SK-N-SH (cell line): Measurements from ENCODE around the gene CXCL10. TPM values are rescaled to one million over a fixed set of nuclear protein-coding genes. Genes with fewer than 3 reads are reported as not detected.

Experiments
- CTCF ChIA-PET: fragments of 300-600, 350-600 bp; formaldehyde crosslinking; extraction: SDS; loops from one replicate; lab custom pipeline; 2021; lab: Yijun Ruan, JAX
- POLR2A ChIA-PET: fragments of 350-600 bp; sonication (Branson Sonifier 250); formaldehyde crosslinking; extraction: SDS; loops from one replicate; lab custom pipeline; 2020; ENCODE audit warnings: antibody characterized with exemption, inconsistent platforms; lab: Yijun Ruan, JAX
- DNase-seq: peaks from one replicate; pipeline ENCODE4 v3.0.0; 2012
- H2AFZ ChIP-seq: fragments of 200-600 bp; sonication (generic); 2 replicates; pipeline ENCODE4 v1.8.1; 2016; ENCODE audit warnings: antibody characterized with exemption, mild to moderate bottlenecking, low read depth
- H3F3A ChIP-seq: fragments of 200-600 bp; sonication (generic); replicated peaks from 2 replicates; pipeline ENCODE3; 2016; ENCODE audit warnings: antibody characterized with exemption, mild to moderate bottlenecking; ENCODE audit not compliant: insufficient read depth
- H3K27ac ChIP-seq, 2 experiments: fragments of 200-500 bp in 1 of 2; fragments of 200-600 bp in 1 of 2; sonication (Bioruptor generic) in 1 of 2; sonication (generic), shearing (Covaris generic) in 1 of 2; 2 replicates each; pipeline versions ENCODE4 v1.5.1 to v1.6.1; 2014 to 2016; ENCODE audit warnings: low read depth in 2 of 2, inconsistent platforms in 1 of 2, low read length in 1 of 2, mild to moderate bottlenecking in 1 of 2, mixed read lengths in 1 of 2
- H3K27me3 ChIP-seq: fragments of 200-600 bp; sonication (generic), shearing (Covaris generic); 2 replicates; pipeline ENCODE4 v1.6.1; 2016; ENCODE audit warnings: mixed run types; ENCODE audit not compliant: insufficient read depth
- H3K36me3 ChIP-seq, 2 experiments: fragments of 200-500 bp in 1 of 2; fragments of 200-600 bp in 1 of 2; sonication (Bioruptor generic) in 1 of 2; sonication (generic) in 1 of 2; replicated peaks in 1 of 2; 2 replicates each; pipeline versions ENCODE3 to v1.5.1; 2014 to 2016; ENCODE audit warnings: low read length in 1 of 2, mild to moderate bottlenecking in 1 of 2; ENCODE audit not compliant: insufficient read depth in 2 of 2, control insufficient read depth in 1 of 2
- H3K4me1 ChIP-seq, 2 experiments: fragments of 200-500 bp in 1 of 2; fragments of 200-600 bp in 1 of 2; sonication (Bioruptor generic) in 1 of 2; sonication (generic), shearing (Covaris generic) in 1 of 2; 2 replicates each; pipeline versions ENCODE4 v1.5.1 to v1.6.1; 2014 to 2016; ENCODE audit warnings: low read depth in 1 of 2, low read length in 1 of 2, mixed run types in 1 of 2; ENCODE audit not compliant: insufficient read depth in 2 of 2, control insufficient read depth in 1 of 2
- H3K4me2 ChIP-seq: fragments of 200-600 bp; sonication (generic), shearing (Covaris generic); 2 replicates; pipeline ENCODE4 v1.6.1; 2017; ENCODE audit warnings: mixed run types
- H3K4me3 ChIP-seq, 2 experiments: fragments of 200-500 bp in 1 of 2; fragments of 200-600 bp in 1 of 2; sonication (Bioruptor generic) in 1 of 2; sonication (generic), shearing (Covaris generic) in 1 of 2; 2 replicates each; pipeline versions ENCODE4 v1.5.1 to v1.8.1; 2014 to 2016; ENCODE audit warnings: low read depth in 2 of 2, inconsistent platforms in 1 of 2, low read length in 1 of 2, mild to moderate bottlenecking in 1 of 2, mixed read lengths in 1 of 2, moderate library complexity in 1 of 2
- H3K79me2 ChIP-seq: fragments of 200-600 bp; sonication (generic); 2 replicates; pipeline ENCODE4 v1.8.1; 2017; ENCODE audit warnings: mild to moderate bottlenecking; ENCODE audit not compliant: insufficient read depth
- H3K9ac ChIP-seq: fragments of 200-600 bp; sonication (generic); 2 replicates; pipeline ENCODE4 v1.6.1; 2017; ENCODE audit warnings: mixed run types
- H3K9me2 ChIP-seq: fragments of 200-600 bp; sonication (generic); 2 replicates; pipeline ENCODE4 v1.6.1; 2017; ENCODE audit warnings: mixed run types
- H3K9me3 ChIP-seq: fragments of 200-600 bp; sonication (generic); 2 replicates; pipeline ENCODE4 v1.6.1; 2017; ENCODE audit warnings: mixed run types, mild to moderate bottlenecking, moderate library complexity
- H4K20me1 ChIP-seq: fragments of 200-600 bp; sonication (generic); 2 replicates; pipeline ENCODE4 v1.6.1; 2017; ENCODE audit warnings: mild to moderate bottlenecking, mixed run types; ENCODE audit not compliant: insufficient read depth
- ELF1 ChIP-seq: IDR thresholded peaks from 2 replicates; pipeline ENCODE4 v1.4.0; 2012
- EP300 ChIP-seq, 2 experiments: IDR thresholded peaks; 2 replicates each; pipeline versions ENCODE4 v1.4.0 to v1.6.1; 2012; ENCODE audit warnings: borderline replicate concordance in 1 of 2, low read depth in 1 of 2, low read length in 1 of 2
- EZH2phosphoT487 ChIP-seq: fragments of 200-600 bp; sonication (generic); IDR thresholded peaks from 2 replicates; pipeline ENCODE4 v1.6.1; 2017; ENCODE audit warnings: low read depth, mixed run types, mild to moderate bottlenecking, antibody characterized with exemption, moderate library complexity, borderline replicate concordance
- FOXJ3 ChIP-seq: sonication (generic); formaldehyde crosslinking; IDR thresholded peaks from 2 replicates; pipeline ENCODE4 v1.5.1; 2020; ENCODE audit warnings: mild to moderate bottlenecking, missing genetic modification reagents
- FOXM1 ChIP-seq: IDR thresholded peaks from 2 replicates; pipeline ENCODE4 v1.4.0; 2012; ENCODE audit warnings: low read depth, mild to moderate bottlenecking
- MXI1 ChIP-seq: IDR thresholded peaks from 2 replicates; pipeline ENCODE4 v1.6.1; 2012; ENCODE audit warnings: mild to moderate bottlenecking, low read depth, low read length, improper control_type of control experiment
- NFIC ChIP-seq: IDR thresholded peaks from 2 replicates; pipeline ENCODE4 v1.4.0; 2012; ENCODE audit warnings: borderline replicate concordance
- NRF1 ChIP-seq: IDR thresholded peaks from 2 replicates; pipeline ENCODE4 v1.6.1; 2012; ENCODE audit warnings: low read depth, mild to moderate bottlenecking, low read length
- POLR2AphosphoS5 ChIP-seq: IDR thresholded peaks from 2 replicates; pipeline ENCODE4 v1.6.1; 2012; ENCODE audit warnings: low read depth, low read length
- RAD21 ChIP-seq: IDR thresholded peaks from 2 replicates; pipeline ENCODE4 v1.6.1; 2012; ENCODE audit warnings: mild to moderate bottlenecking, low read length
- RCOR1 ChIP-seq: fragments of 150-350 bp; IDR thresholded peaks from 2 replicates; pipeline ENCODE4 v1.6.1; 2017; ENCODE audit warnings: antibody characterized with exemption, low read length
- RXRA ChIP-seq: IDR thresholded peaks from 2 replicates; pipeline ENCODE4 v1.4.0; 2012; ENCODE audit warnings: low read depth, mild to moderate bottlenecking, borderline replicate concordance
- TCF12 ChIP-seq: IDR thresholded peaks from 2 replicates; pipeline ENCODE4 v1.4.0; 2012
- WGBS: methylation state at CpG from one replicate; pipeline ENCODE4 v1.1.6; 2017; ENCODE audit warnings: low lambda C conversion rate; 5-methylcytosine and 5-hydroxymethylcytosine counted together
- polyA plus RNA-seq, 3 experiments: library from polyadenylated mRNA; depleted of rRNA; stranded (reverse); fragments of >200 nt; gene quantifications; 2 replicates each; pipeline ENCODE4 v1.2.3, GENCODE V29; 2012
- TF ChIP-seq, protein P1 (sequence below): fragments of 150-350 bp; IDR thresholded peaks from 2 replicates; pipeline ENCODE4 v1.6.1; 2016; ENCODE audit warnings: mild to moderate bottlenecking, low read depth, low read length
- TF ChIP-seq, protein P2 (sequence below): IDR thresholded peaks from 2 replicates; pipeline ENCODE4 v1.4.0; 2012; ENCODE audit warnings: low read depth, borderline replicate concordance
- TF ChIP-seq, protein P3 (sequence below): fragments of 200-600 bp; sonication (generic); IDR thresholded peaks from 2 replicates; pipeline ENCODE4 v1.6.1; 2017; ENCODE audit warnings: antibody characterized with exemption, mild to moderate bottlenecking, moderate library complexity
- TF ChIP-seq, protein P4 (sequence below): IDR thresholded peaks from 2 replicates; pipeline ENCODE4 v1.6.1; 2012; ENCODE audit warnings: mild to moderate bottlenecking, low read depth, low read length, moderate library complexity
- TF ChIP-seq, protein P5 (sequence below): fragments of 150-350 bp; IDR thresholded peaks from 2 replicates; pipeline ENCODE4 v1.6.1; 2017; ENCODE audit warnings: antibody characterized with exemption, low read length, low read depth, borderline replicate concordance

CXCL10 gene
- polyA plus RNA-seq, 1 of the 3 experiments (the other 2 are of a cell fraction), result not detected

DNA sequence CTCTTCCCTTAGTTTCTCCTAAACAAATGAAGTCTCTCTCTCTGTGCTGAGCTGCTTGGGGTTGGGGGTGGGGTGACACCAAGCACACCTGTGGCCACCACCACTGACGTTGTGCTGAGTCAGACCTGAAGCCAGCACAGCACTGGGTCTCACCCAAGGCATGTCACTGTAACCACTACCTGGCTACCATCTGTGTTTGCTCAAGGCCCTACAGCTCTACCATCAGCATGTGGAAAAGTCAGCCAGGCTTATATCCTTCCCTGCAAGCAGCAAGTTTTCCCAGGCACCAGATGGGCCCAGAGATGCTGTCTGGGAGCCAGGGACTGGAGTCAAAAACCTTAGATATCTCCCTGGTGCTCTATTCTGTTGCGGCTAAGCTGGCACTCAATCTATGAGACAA lies 6.9 kb downstream of the CXCL10 start:
- peaks cover 3% of the 10 kb centered on the region for H3F3A ChIP-seq
- H3K9me3 ChIP-seq, result no peaks in the 10 kb centered on the region
- no peaks in the 10 kb centered on the region for H3K79me2 ChIP-seq
- ChIA-PET POLR2A (no interaction called here), CTCF (interaction anchor here (0.8 kb wide), 1 partner anchor 20 kb away, joined by 3 read pairs; no protein-coding TSS in a partner anchor)
- no peak overlapping the region for H3K4me3 ChIP-seq
- no peak overlapping the region for H3K9ac ChIP-seq
- no peak overlapping the region for H3K27ac ChIP-seq
- H3K4me2 ChIP-seq, result no peak overlapping the region
- H3K9me2 ChIP-seq, result no peaks in the 10 kb centered on the region
- H3K36me3 ChIP-seq, result no peaks in the 10 kb centered on the region
- H4K20me1 ChIP-seq, result no peaks in the 10 kb centered on the region
- no peaks in the 10 kb centered on the region for H3K27me3 ChIP-seq
- WGBS, result 63% methylated on average over 2 of the region's 2 CpGs
- no peak for DNase-seq
- H3K4me1 ChIP-seq, result peaks cover 0 to 5% of the 10 kb centered on the region in 2 experiments; a peak in 1 of 4 replicates
- H2AFZ ChIP-seq, result no peak overlapping the region
- TF ChIP-seq, protein P1, sequence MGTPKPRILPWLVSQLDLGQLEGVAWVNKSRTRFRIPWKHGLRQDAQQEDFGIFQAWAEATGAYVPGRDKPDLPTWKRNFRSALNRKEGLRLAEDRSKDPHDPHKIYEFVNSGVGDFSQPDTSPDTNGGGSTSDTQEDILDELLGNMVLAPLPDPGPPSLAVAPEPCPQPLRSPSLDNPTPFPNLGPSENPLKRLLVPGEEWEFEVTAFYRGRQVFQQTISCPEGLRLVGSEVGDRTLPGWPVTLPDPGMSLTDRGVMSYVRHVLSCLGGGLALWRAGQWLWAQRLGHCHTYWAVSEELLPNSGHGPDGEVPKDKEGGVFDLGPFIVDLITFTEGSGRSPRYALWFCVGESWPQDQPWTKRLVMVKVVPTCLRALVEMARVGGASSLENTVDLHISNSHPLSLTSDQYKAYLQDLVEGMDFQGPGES, result no peak
- TF ChIP-seq POLR2AphosphoS5, result no peak
- no peak for TF ChIP-seq NFIC
- TF ChIP-seq EP300 (IDR thresholded peaks at IDR 0.05; ENCODE audit: borderline replicate concordance in 1 of 2, low read depth in 1 of 2, low read length in 1 of 2), result no peak

DNA sequence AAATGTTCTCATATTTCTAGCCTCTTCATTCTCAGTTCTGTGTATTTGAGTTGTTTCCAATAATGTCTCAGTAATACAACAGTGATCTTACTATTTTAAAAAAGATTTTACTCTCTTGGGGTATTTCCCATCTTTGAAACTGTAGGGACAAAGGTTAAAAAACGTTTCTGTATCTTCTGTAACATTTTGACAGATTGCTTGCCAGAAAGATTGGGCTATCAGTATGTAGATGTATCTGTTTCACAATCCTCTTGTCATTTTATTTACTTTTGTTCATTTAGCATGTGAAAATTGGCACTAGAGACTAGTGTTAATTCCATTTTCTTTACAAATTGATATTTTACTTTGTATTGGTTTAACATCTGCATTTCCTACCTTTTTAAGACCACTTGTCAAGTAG lies 9.8 kb downstream of the CXCL10 start:
- Histone ChIP-seq H3F3A (peaks cover 3% of the 10 kb centered on the region), H3K27me3 (no peaks in the 10 kb centered on the region), H3K9ac (no peak overlapping the region), H3K4me1 (peaks cover 0 to 5% of the 10 kb centered on the region in 2 experiments; a peak in 1 of 4 replicates), H3K27ac (no peak overlapping the region), H3K9me2 (no peaks in the 10 kb centered on the region), H3K36me3 (no peaks in the 10 kb centered on the region), H3K4me3 (no peak overlapping the region), H4K20me1 (no peaks in the 10 kb centered on the region), H3K79me2 (no peaks in the 10 kb centered on the region), H3K9me3 (no peaks in the 10 kb centered on the region), H2AFZ (no peak overlapping the region), H3K4me2 (no peak overlapping the region)
- 4% methylated on average over 1 of the region's 1 CpG for WGBS
- CTCF ChIA-PET, result interaction anchor here (1.7 kb wide), 1 partner anchor 17 kb away, joined by 10 read pairs; no protein-coding TSS in a partner anchor
- TF ChIP-seq NRF1 (no peak), FOXM1 (no peak), ELF1 (no peak), POLR2AphosphoS5 (no peak), FOXJ3 (no peak), NFIC (no peak), MXI1 (no peak), RAD21 (no peak), EZH2phosphoT487 (no peak), TCF12 (no peak), RXRA (no peak), RCOR1 (no peak)
- TF ChIP-seq, protein P2, sequence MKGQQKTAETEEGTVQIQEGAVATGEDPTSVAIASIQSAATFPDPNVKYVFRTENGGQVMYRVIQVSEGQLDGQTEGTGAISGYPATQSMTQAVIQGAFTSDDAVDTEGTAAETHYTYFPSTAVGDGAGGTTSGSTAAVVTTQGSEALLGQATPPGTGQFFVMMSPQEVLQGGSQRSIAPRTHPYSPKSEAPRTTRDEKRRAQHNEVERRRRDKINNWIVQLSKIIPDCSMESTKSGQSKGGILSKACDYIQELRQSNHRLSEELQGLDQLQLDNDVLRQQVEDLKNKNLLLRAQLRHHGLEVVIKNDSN, result no peak
- TF ChIP-seq, protein P1, result no peak
- TF ChIP-seq, protein P3, sequence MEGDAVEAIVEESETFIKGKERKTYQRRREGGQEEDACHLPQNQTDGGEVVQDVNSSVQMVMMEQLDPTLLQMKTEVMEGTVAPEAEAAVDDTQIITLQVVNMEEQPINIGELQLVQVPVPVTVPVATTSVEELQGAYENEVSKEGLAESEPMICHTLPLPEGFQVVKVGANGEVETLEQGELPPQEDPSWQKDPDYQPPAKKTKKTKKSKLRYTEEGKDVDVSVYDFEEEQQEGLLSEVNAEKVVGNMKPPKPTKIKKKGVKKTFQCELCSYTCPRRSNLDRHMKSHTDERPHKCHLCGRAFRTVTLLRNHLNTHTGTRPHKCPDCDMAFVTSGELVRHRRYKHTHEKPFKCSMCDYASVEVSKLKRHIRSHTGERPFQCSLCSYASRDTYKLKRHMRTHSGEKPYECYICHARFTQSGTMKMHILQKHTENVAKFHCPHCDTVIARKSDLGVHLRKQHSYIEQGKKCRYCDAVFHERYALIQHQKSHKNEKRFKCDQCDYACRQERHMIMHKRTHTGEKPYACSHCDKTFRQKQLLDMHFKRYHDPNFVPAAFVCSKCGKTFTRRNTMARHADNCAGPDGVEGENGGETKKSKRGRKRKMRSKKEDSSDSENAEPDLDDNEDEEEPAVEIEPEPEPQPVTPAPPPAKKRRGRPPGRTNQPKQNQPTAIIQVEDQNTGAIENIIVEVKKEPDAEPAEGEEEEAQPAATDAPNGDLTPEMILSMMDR, result no peak
- TF ChIP-seq, protein P4, sequence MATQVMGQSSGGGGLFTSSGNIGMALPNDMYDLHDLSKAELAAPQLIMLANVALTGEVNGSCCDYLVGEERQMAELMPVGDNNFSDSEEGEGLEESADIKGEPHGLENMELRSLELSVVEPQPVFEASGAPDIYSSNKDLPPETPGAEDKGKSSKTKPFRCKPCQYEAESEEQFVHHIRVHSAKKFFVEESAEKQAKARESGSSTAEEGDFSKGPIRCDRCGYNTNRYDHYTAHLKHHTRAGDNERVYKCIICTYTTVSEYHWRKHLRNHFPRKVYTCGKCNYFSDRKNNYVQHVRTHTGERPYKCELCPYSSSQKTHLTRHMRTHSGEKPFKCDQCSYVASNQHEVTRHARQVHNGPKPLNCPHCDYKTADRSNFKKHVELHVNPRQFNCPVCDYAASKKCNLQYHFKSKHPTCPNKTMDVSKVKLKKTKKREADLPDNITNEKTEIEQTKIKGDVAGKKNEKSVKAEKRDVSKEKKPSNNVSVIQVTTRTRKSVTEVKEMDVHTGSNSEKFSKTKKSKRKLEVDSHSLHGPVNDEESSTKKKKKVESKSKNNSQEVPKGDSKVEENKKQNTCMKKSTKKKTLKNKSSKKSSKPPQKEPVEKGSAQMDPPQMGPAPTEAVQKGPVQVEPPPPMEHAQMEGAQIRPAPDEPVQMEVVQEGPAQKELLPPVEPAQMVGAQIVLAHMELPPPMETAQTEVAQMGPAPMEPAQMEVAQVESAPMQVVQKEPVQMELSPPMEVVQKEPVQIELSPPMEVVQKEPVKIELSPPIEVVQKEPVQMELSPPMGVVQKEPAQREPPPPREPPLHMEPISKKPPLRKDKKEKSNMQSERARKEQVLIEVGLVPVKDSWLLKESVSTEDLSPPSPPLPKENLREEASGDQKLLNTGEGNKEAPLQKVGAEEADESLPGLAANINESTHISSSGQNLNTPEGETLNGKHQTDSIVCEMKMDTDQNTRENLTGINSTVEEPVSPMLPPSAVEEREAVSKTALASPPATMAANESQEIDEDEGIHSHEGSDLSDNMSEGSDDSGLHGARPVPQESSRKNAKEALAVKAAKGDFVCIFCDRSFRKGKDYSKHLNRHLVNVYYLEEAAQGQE, result no peak
- TF ChIP-seq, protein P5, sequence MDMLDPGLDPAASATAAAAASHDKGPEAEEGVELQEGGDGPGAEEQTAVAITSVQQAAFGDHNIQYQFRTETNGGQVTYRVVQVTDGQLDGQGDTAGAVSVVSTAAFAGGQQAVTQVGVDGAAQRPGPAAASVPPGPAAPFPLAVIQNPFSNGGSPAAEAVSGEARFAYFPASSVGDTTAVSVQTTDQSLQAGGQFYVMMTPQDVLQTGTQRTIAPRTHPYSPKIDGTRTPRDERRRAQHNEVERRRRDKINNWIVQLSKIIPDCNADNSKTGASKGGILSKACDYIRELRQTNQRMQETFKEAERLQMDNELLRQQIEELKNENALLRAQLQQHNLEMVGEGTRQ, result no peak
- POLR2A ChIA-PET, result no interaction called here
- no peak for DNase-seq
